ENCODE measurements around the gene SAMD15. TPM values are rescaled to one million over a fixed set of nuclear protein-coding genes. Genes with fewer than 3 reads are reported as not detected.
A peak's percentile ranks its signal among the peaks of the same experiment; 100 is the strongest.
"Not testable (repeated sequence)": the region's sequence is repeated elsewhere in the genome, so short reads cannot be mapped to it uniquely, and the experiment has no call there.

The SAMD15 gene
- total RNA-seq, 2 donors from 2014 or later = 0.20 to 0.27 TPM

- ATAC-seq (no peak), DNase-seq (ENCODE audit: low spot score in 2 of 2) (no peak)
- no peaks in the 10 kb centered on the region for H3K36me3 Mint-ChIP-seq
- H3K27ac Mint-ChIP-seq = no peak overlapping the region
- no peaks in the 10 kb centered on the region for H3K9me3 Mint-ChIP-seq
Measured at GRCh38 chr14:77364146-77364545, 13.0 kb upstream of the SAMD15 start.

DNA sequence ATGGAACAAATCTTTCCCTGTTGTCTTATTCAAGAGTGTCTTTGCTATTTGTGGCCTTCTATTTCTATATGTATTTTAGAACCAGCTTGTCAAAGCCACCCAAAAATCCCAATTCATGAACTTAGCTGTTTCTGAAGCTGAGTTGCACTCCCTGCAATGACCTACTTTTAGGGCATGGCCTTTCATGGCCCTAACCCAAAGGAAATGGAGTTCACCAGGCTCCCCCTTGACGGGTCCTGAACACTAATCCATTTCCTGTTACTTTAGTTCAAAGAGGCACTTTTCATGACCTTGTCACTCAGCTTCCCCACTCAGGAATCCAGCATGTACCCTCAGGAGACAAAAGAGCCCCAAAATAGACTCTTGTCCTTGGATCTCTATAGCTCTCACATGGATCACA is 7.9 kb upstream of the SAMD15 start:
- no peak for ATAC-seq

GRCh38 chr14:77372304-77372841 is 4.8 kb upstream of the SAMD15 start:
- no peak for DNase-seq (ENCODE audit: low spot score in 2 of 2)
- Mint-ChIP-seq H3K9me3 (peaks cover 0 to 10% of the 10 kb centered on the region in 2 donors), H3K27ac (peak overlapping the region in 1 of 2 donors; percentile 22), H3K36me3 (peaks cover 6 to 35% of the 10 kb centered on the region in 2 donors)
- peak in 1 of 2 donors; percentile 40 for ATAC-seq

More for the DNA sequence above, 7.9 kb upstream of the SAMD15 start:
- DNase-seq (ENCODE audit: low spot score in 2 of 2) = no peak
- no peak overlapping the region for H3K27ac Mint-ChIP-seq
- peaks cover 0 to 13% of the 10 kb centered on the region in 2 donors for H3K36me3 Mint-ChIP-seq
- H3K9me3 Mint-ChIP-seq = peaks cover 0 to 5% of the 10 kb centered on the region in 2 donors

- H3K9me3 Mint-ChIP-seq = peaks cover 0 to 10% of the 10 kb centered on the region in 2 donors
- peaks cover 6 to 35% of the 10 kb centered on the region in 2 donors for H3K36me3 Mint-ChIP-seq
- DNase-seq (ENCODE audit: low spot score in 2 of 2) (no peak), ATAC-seq (no peak)
- H3K27ac Mint-ChIP-seq = peak overlapping the region in 1 of 2 donors; percentile 98
Measured at GRCh38 chr14:77375164-77375950, 1.8 kb upstream of the SAMD15 start.

DNA sequence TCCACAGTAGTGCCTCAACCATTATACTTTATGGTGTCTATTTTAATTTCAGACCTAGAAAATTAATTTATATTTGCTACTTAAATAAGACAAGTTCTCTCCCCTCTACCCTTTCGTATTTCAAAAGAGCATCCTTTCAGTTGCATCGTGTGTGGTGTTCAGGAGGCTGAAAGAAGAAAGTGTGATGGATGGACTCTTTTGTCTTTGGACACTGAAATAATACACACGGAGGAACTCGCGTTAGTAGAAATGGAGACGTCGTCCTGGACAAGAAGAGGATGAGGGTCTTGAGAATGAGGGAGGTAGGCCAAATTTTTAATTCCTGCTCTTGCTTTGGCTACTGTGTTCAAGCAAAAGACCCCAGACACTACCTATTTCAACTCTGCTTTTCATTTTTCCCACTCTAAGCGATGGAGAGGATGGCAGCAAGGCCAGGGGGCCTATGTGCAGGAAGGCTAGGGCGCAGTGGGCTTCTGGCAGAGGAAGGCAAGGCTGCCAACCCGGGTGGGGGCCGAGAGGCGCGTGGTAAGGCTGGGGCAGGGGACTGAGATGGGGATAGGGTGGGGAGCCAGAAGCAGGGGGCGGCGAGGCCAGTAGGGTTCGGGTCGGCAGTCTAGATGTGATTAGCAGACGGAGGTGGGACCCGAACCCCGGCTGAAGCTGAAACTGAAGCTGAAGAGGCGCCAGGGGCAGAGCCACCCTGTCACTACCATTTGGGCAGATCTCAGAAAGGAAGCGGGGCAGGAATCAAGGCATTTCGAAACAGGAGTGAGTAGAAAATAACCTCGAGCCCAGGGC is 1.0 kb upstream of the SAMD15 start:
- Mint-ChIP-seq H3K36me3 (peaks cover 6 to 35% of the 10 kb centered on the region in 2 donors), H3K9me3 (peaks cover 0 to 10% of the 10 kb centered on the region in 2 donors), H3K27ac (peak overlapping the region in 1 of 2 donors; percentile 98)
- DNase-seq (ENCODE audit: low spot score in 2 of 2) (peak in 1 of 2 donors; percentile 37), ATAC-seq (peak; percentile 33 to 52)

DNA sequence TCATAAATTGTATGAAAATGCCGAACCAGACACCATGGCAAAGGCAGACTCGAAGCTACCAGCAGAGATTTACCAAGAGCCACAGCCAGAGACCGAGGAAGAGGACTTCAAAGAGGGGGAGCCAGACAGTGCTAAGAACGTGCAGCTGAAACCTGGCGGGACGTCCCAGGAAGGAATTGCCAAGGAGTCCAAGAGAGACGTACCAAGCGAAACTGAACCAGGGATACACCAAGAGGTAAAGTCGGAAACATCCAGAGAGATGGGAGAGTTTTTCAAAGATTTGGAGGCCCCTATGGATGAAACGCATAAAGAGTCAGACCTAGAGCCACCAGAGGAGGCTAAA is 294 bp downstream of the SAMD15 start:
- no peak for DNase-seq (ENCODE audit: low spot score in 2 of 2)
- H3K9me3 Mint-ChIP-seq = peaks cover 0 to 10% of the 10 kb centered on the region in 2 donors
- H3K27ac Mint-ChIP-seq = no peak overlapping the region
- ATAC-seq = peak in 1 of 2 donors; percentile 14
- H3K36me3 Mint-ChIP-seq = peaks cover 6 to 35% of the 10 kb centered on the region in 2 donors

- Mint-ChIP-seq H3K27ac (no peak overlapping the region), H3K9me3 (peaks cover 0 to 10% of the 10 kb centered on the region in 2 donors)
Measured at GRCh38 chr14:77378701-77379100, 1.5 kb downstream of the SAMD15 start.

GRCh38 chr14:77390188-77390587 is 13.0 kb downstream of the SAMD15 start:
- Mint-ChIP-seq H3K9me3 (no peaks in the 10 kb centered on the region), H3K27ac (no peak overlapping the region), H3K36me3 (no peaks in the 10 kb centered on the region)
- no peak for ATAC-seq
- DNase-seq (ENCODE audit: low spot score in 2 of 2) = no peak

More at GRCh38 chr14:77378701-77379100, 1.5 kb downstream of the SAMD15 start:
- DNase-seq (ENCODE audit: low spot score in 2 of 2) (no peak), ATAC-seq (no peak)
- H3K36me3 Mint-ChIP-seq = peaks cover 6 to 28% of the 10 kb centered on the region in 2 donors

GRCh38 chr14:77400216-77400615 is 23.0 kb downstream of the SAMD15 start:
- ATAC-seq (no peak), DNase-seq (ENCODE audit: low spot score in 2 of 2) (no peak)
- H3K36me3 Mint-ChIP-seq = peaks cover 0 to 6% of the 10 kb centered on the region in 2 donors
- no peak overlapping the region for H3K27ac Mint-ChIP-seq
- no peaks in the 10 kb centered on the region for H3K9me3 Mint-ChIP-seq

DNA sequence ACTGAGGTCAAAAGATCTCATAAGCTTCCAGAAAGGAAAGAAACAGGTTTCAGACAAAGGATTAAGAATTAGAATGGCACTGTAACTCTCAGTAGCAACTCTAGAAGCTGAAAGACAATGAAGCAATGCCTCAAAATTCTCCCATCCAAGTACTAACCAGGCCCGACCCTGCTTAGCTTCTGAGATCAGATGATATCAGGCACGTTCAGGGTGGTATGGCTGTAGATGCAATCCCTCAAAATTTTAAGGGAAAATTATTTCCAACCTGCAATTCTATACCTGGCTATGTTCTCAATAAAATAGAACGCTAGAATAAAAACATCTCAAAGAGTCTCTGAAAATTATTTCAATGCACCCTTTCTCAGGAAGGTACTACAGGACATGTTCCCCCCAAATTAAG is 26.6 kb downstream of the SAMD15 start:
- ATAC-seq = no peak
- Mint-ChIP-seq H3K9me3 (no peaks in the 10 kb centered on the region), H3K27ac (no peak overlapping the region), H3K36me3 (no peaks in the 10 kb centered on the region)
- DNase-seq (ENCODE audit: low spot score in 2 of 2) = no peak

- ATAC-seq (no peak), DNase-seq (ENCODE audit: low spot score in 2 of 2) (no peak)
- Mint-ChIP-seq H3K9me3 (no peaks in the 10 kb centered on the region), H3K27ac (no peak overlapping the region), H3K36me3 (no peaks in the 10 kb centered on the region)
Measured at GRCh38 chr14:77406086-77406485, 28.9 kb downstream of the SAMD15 start.

GRCh38 chr14:77406718-77407117 is 29.5 kb downstream of the SAMD15 start:
- Mint-ChIP-seq H3K36me3 (no peaks in the 10 kb centered on the region), H3K27ac (no peak overlapping the region), H3K9me3 (no peaks in the 10 kb centered on the region)
- peak; percentile 44 to 51 for ATAC-seq
- DNase-seq (ENCODE audit: low spot score in 2 of 2) = no peak

GRCh38 chr14:77407158-77407557 is 30.0 kb downstream of the SAMD15 start:
- no peaks in the 10 kb centered on the region for H3K9me3 Mint-ChIP-seq
- no peak for DNase-seq (ENCODE audit: low spot score in 2 of 2)
- H3K27ac Mint-ChIP-seq = no peak overlapping the region
- no peaks in the 10 kb centered on the region for H3K36me3 Mint-ChIP-seq
- peak in 1 of 2 donors; percentile 13 for ATAC-seq

DNA sequence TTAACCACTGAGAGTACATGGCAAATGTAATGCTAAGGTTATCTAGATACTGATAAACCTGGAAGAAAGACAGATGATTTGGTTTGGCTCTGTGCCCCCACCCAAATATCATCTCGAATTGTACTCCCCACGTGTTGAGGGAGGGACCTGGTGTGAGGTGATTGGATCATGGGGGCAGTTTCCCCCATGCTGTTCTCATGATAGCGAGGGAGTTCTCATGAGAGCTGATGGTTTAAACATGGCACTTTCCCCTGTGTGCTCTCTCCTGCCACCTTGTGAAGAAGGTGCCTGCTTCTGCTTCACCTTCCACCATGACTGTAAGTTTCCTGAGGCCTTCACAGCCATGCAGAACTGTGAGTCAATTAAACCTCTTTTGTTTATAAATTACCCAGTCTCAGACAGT is 32.0 kb downstream of the SAMD15 start:
- Mint-ChIP-seq H3K27ac (no peak overlapping the region), H3K36me3 (no peaks in the 10 kb centered on the region), H3K9me3 (no peaks in the 10 kb centered on the region)
- peak in 1 of 2 donors; percentile 35 for ATAC-seq
- no peak for DNase-seq (ENCODE audit: low spot score in 2 of 2)

DNA sequence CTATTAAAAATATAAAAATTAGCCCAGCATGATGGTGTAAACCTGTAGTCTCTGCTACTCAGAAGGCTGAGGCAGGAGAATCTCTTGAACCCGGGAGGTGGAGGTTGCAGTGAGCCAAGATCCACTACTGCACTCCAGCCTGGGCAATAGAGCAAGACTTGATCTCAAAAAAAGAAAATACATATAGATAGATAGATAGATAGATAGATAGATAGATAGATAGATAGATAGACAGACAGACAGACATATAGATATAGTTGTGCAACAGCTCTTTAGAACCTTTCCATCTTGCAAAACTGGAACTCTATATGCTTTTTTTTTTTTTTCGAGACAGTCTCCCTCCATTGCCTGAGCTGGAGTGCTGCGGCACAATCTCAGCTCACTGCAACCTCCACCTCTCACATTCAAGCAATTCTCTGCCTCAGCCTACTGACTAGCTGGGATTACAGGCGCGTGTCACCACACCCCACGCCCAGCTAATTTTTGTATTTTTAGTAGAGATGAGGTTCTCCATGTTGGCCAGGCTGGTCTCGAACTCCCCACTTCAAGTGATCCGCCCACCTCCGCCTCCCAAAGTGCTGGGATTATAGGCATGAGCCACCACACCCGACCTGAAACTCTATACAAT is 38.3 kb downstream of the SAMD15 start:
- not testable (repeated sequence) for DNase-seq (ENCODE audit: low spot score in 2 of 2); ATAC-seq; H3K27ac Mint-ChIP-seq
- peaks cover 11% of the 10 kb centered on the region in 2 donors for H3K9me3 Mint-ChIP-seq
- H3K36me3 Mint-ChIP-seq = peaks cover 8 to 11% of the 10 kb centered on the region in 2 donors

DNA sequence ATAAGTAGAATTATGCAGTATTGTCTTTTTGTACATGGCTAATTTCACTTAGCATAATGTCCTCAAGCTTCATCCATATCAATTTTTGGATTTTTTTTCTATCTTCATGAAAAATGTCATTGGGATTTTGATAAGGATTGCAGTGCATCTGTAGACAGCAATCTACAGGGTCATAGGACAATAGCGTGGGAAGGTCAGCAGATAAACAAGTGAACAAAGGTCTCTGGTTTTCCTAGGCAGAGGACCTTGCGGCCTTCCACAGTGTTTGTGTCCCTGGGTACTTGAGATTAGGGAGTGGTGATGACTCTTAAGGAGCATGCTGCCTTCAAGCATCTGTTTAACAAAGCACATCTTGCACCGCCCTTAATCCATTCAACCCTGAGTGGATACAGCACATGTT is 38.9 kb downstream of the SAMD15 start:
- DNase-seq (ENCODE audit: low spot score in 2 of 2); ATAC-seq; H3K27ac Mint-ChIP-seq: not testable (repeated sequence)
- Mint-ChIP-seq H3K9me3 (peaks cover 11% of the 10 kb centered on the region in 2 donors), H3K36me3 (peaks cover 12% of the 10 kb centered on the region in 2 donors)
